ENCODE measurements around the gene TTYH3.

TTYH3 gene

DNA sequence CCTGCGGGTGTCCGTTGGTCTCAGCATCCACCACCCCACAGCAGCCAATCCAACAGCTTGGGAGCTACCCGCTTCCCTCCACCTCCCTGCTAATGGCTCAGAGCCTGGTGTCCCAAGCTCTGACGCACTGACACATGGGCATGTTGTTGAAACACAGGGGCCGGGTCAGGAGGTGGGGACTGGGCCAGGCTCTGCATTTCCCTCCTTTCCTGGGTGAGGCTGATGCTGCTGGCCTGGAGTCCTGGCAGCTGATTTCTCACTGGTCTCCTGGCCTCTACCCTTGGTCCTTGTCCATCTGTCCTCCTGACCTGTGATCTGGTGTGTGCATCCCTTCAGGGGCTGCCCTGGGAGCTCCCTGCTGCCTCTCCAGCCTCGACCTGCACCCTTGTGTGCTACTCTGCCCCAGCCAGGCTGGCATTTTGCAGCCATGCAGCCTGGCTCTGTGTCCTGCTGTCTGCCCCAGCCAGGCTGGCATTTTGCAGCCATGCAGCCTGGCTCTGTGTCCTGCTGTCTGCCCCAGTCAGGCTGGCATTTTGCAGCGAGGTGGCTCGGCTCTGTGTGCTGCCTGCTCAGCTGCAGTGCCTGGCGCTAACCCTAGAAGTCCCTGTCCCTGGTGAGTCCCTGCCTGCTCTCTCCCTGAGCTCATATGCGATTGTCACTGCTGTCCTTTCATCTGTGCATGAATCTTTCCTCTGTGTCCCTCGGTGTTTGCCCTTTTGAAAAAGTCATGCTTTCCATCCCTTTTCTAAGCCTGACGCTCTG, 70.2 kb downstream of the TTYH3 start (continued):
- TF ChIP-seq, protein P1, sequence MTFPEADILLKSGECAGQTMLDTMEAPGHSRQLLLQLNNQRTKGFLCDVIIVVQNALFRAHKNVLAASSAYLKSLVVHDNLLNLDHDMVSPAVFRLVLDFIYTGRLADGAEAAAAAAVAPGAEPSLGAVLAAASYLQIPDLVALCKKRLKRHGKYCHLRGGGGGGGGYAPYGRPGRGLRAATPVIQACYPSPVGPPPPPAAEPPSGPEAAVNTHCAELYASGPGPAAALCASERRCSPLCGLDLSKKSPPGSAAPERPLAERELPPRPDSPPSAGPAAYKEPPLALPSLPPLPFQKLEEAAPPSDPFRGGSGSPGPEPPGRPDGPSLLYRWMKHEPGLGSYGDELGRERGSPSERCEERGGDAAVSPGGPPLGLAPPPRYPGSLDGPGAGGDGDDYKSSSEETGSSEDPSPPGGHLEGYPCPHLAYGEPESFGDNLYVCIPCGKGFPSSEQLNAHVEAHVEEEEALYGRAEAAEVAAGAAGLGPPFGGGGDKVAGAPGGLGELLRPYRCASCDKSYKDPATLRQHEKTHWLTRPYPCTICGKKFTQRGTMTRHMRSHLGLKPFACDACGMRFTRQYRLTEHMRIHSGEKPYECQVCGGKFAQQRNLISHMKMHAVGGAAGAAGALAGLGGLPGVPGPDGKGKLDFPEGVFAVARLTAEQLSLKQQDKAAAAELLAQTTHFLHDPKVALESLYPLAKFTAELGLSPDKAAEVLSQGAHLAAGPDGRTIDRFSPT (tag by site-specific recombination; IDR thresholded peaks at IDR 0.05) = no peak

DNA sequence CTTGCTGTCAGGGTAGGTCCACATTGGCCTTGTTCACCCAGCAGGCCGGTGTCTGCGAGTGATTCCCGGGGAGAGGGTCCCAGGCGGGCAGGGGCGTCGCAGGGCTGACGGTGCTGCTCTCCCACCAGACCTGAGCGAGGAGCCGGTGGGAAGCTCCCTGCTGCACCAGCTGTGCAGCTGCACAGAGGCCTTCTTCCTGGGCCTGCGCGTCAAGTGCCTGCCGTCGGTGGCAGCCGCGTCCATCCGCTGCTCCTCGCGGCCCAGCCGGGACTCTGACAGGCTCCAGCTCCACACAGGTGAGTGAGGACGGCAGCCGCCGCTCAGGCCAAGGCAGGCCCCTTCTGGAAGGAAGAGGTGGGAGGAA, 70.8 kb downstream of the TTYH3 start:
- Histone ChIP-seq H3K4me1 (ENCODE audit: control insufficient read depth, insufficient read depth, low read length) (no peaks in the 10 kb centered on the region), H3K9me3 (ENCODE audit: control insufficient read depth, insufficient read depth, low read depth, low read length) (no peaks in the 10 kb centered on the region), H3K36me3 (ENCODE audit: control insufficient read depth in 2 of 2, insufficient read depth in 1 of 2, low read length in 2 of 2) (no peaks in the 10 kb centered on the region), H3K27ac (ENCODE audit: extremely low read depth, low read depth, low read length) (no peak overlapping the region), H3K4me3 (ENCODE audit: low read depth, low read length) (no peak overlapping the region)
- ChIA-PET CTCF (interaction anchor here (0.7 to 1.2 kb wide), 2 partner anchors 11 to 55 kb away, joined by 3 to 4 read pairs; no protein-coding TSS in a partner anchor), POLR2A (no interaction called here)
- TF ChIP-seq ZNF350 (tag by site-specific recombination; IDR thresholded peaks at IDR 0.05) (no peak), ZNF121 (tag by site-specific recombination; IDR thresholded peaks at IDR 0.05) (no peak)

- ChIA-PET CTCF (interaction anchor here (0.6 to 2.7 kb wide), 6 partner anchors 13 to 1373 kb away, joined by 3 to 9 read pairs (median 3); no protein-coding TSS in a partner anchor), POLR2A (no interaction called here)
- Histone ChIP-seq H3K9me3 (ENCODE audit: control insufficient read depth, insufficient read depth, low read depth, low read length) (no peaks in the 10 kb centered on the region), H3K4me1 (ENCODE audit: control insufficient read depth, insufficient read depth, low read length) (no peaks in the 10 kb centered on the region), H3K4me3 (ENCODE audit: low read depth, low read length) (no peak overlapping the region), H3K36me3 (ENCODE audit: control insufficient read depth in 2 of 2, insufficient read depth in 1 of 2, low read length in 2 of 2) (no peaks in the 10 kb centered on the region), H3K27ac (ENCODE audit: extremely low read depth, low read depth, low read length) (no peak overlapping the region)
- TF ChIP-seq ZNF26 (tag by site-specific recombination; IDR thresholded peaks at IDR 0.05) (no peak), ZNF138 (tag by site-specific recombination; IDR thresholded peaks at IDR 0.05; ENCODE audit: borderline replicate concordance) (no peak), ZNF777 (tag by site-specific recombination; IDR thresholded peaks at IDR 0.05; ENCODE audit: borderline replicate concordance) (no peak), HOXD13 (CRISPR knock-in tag; IDR thresholded peaks at IDR 0.05; ENCODE audit: borderline replicate concordance) (no peak), ZNF792 (tag by site-specific recombination; IDR thresholded peaks at IDR 0.05) (no peak), ZNF2 (tag by site-specific recombination; IDR thresholded peaks at IDR 0.05) (no peak), ZNF670 (tag by site-specific recombination; IDR thresholded peaks at IDR 0.05; ENCODE audit: low read depth) (no peak), ZNF426 (tag by site-specific recombination; IDR thresholded peaks at IDR 0.05) (no peak), FEZF1 (tag by site-specific recombination; IDR thresholded peaks at IDR 0.05) (no peak), HOXC10 (CRISPR knock-in tag; IDR thresholded peaks at IDR 0.05) (no peak), ZSCAN30 (tag by site-specific recombination; IDR thresholded peaks at IDR 0.05) (no peak), ZFP41 (tag by site-specific recombination; IDR thresholded peaks at IDR 0.05; ENCODE audit: borderline replicate concordance) (no peak), PRDM2 (tag by site-specific recombination; IDR thresholded peaks at IDR 0.05; ENCODE audit: borderline replicate concordance) (no peak), ZNF521 (tag by site-specific recombination; IDR thresholded peaks at IDR 0.05) (no peak), ZXDB (tag by site-specific recombination; IDR thresholded peaks at IDR 0.05) (no peak), ZNF24 (tag by site-specific recombination; IDR thresholded peaks at IDR 0.05) (no peak)
- TF ChIP-seq, protein P2, sequence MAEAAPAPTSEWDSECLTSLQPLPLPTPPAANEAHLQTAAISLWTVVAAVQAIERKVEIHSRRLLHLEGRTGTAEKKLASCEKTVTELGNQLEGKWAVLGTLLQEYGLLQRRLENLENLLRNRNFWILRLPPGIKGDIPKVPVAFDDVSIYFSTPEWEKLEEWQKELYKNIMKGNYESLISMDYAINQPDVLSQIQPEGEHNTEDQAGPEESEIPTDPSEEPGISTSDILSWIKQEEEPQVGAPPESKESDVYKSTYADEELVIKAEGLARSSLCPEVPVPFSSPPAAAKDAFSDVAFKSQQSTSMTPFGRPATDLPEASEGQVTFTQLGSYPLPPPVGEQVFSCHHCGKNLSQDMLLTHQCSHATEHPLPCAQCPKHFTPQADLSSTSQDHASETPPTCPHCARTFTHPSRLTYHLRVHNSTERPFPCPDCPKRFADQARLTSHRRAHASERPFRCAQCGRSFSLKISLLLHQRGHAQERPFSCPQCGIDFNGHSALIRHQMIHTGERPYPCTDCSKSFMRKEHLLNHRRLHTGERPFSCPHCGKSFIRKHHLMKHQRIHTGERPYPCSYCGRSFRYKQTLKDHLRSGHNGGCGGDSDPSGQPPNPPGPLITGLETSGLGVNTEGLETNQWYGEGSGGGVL (tag by site-specific recombination; IDR thresholded peaks at IDR 0.05) = no peak
Measured at GRCh38 chr7:2705371-2706096, 73.7 kb downstream of the TTYH3 start.

Data from HEK293 (cell line).